Measurements from ENCODE around the gene SLC27A5. TPM values are rescaled to one million over a fixed set of nuclear protein-coding genes. Genes with fewer than 3 reads are reported as not detected.

SLC27A5 gene
- total and polyA plus RNA-seq, 2 of the 13 experiments (the other 11 are each of a cell fraction or from before 2014, with no cell fraction given): 30.3 to 40.2 TPM

GRCh38 chr19:58509731-58510083, 2.1 kb downstream of the SLC27A5 start (continued):
- TF ChIP-seq, protein P1, sequence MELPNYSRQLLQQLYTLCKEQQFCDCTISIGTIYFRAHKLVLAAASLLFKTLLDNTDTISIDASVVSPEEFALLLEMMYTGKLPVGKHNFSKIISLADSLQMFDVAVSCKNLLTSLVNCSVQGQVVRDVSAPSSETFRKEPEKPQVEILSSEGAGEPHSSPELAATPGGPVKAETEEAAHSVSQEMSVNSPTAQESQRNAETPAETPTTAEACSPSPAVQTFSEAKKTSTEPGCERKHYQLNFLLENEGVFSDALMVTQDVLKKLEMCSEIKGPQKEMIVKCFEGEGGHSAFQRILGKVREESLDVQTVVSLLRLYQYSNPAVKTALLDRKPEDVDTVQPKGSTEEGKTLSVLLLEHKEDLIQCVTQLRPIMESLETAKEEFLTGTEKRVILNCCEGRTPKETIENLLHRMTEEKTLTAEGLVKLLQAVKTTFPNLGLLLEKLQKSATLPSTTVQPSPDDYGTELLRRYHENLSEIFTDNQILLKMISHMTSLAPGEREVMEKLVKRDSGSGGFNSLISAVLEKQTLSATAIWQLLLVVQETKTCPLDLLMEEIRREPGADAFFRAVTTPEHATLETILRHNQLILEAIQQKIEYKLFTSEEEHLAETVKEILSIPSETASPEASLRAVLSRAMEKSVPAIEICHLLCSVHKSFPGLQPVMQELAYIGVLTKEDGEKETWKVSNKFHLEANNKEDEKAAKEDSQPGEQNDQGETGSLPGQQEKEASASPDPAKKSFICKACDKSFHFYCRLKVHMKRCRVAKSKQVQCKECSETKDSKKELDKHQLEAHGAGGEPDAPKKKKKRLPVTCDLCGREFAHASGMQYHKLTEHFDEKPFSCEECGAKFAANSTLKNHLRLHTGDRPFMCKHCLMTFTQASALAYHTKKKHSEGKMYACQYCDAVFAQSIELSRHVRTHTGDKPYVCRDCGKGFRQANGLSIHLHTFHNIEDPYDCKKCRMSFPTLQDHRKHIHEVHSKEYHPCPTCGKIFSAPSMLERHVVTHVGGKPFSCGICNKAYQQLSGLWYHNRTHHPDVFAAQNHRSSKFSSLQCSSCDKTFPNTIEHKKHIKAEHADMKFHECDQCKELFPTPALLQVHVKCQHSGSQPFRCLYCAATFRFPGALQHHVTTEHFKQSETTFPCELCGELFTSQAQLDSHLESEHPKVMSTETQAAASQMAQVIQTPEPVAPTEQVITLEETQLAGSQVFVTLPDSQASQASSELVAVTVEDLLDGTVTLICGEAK (IDR thresholded peaks at IDR 0.05): no peak
- TF ChIP-seq, protein P1 (CRISPR knock-in tag; IDR thresholded peaks at IDR 0.05): 0 out of 2 replicates have a peak, but pooled peaks have one; percentile 4
- TF ChIP-seq HOXA5 (CRISPR knock-in tag; IDR thresholded peaks at IDR 0.05) (no peak), ERF (CRISPR knock-in tag; IDR thresholded peaks at IDR 0.05) (no peak), HIVEP1 (CRISPR knock-in tag; IDR thresholded peaks at IDR 0.05) (0 out of 2 replicates have a peak, but pooled peaks have one; percentile 34)

All from HepG2 (cell line).